ENCODE measurements around the gene HMCES. TPM values are rescaled to one million over a fixed set of nuclear protein-coding genes. Genes with fewer than 3 reads are reported as not detected.
"Not testable (repeated sequence)": the region's sequence is repeated elsewhere in the genome, so short reads cannot be mapped to it uniquely, and the experiment has no call there.

The HMCES gene
- total RNA-seq, 2 donors from 2014 or later, result 48.2 to 55.3 TPM

- no peak for DNase-seq
- no peaks in the 10 kb centered on the region for H3K9me3 ChIP-seq (ENCODE audit: control insufficient read depth, low read length, poor library complexity, severe bottlenecking)
- H3K27ac Mint-ChIP-seq, result no peak overlapping the region
- no peaks in the 10 kb centered on the region for H3K36me3 Mint-ChIP-seq (ENCODE audit: low read depth)
- H3K4me3 Mint-ChIP-seq, result no peak overlapping the region
- no peak for ATAC-seq
- H3K4me1 Mint-ChIP-seq, result peaks cover 31% of the 10 kb centered on the region
- no peaks in the 10 kb centered on the region for H3K27me3 Mint-ChIP-seq
Observed at GRCh38 chr3:129246636-129247035, 32.0 kb upstream of the HMCES start.

- H3K4me1 Mint-ChIP-seq, result peaks cover 34% of the 10 kb centered on the region
Observed at GRCh38 chr3:129248286-129248979, 30.2 kb upstream of the HMCES start.

GRCh38 chr3:129249284-129250065 lies 29.2 kb upstream of the HMCES start, which contains the start of gene COPG1:
TSS of gene COPG1 (plus strand) at chr3:129249606. CDS start at chr3:129249710, 104 bp downstream.
- DNase-seq (peak; percentile 80 to 83 (median 82)), ATAC-seq (peak; percentile 88)
- Mint-ChIP-seq H3K4me3 (peak within 1 kb of the TSS; percentile 97), H3K36me3 (ENCODE audit: low read depth) (peaks cover 2% of the 10 kb centered on the region), H3K27ac (peak within 1 kb of the TSS; percentile 99), H3K4me1 (peaks cover 34% of the 10 kb centered on the region), H3K27me3 (no peaks in the 10 kb centered on the region)
- H3K9me3 ChIP-seq (ENCODE audit: control insufficient read depth, low read length, poor library complexity, severe bottlenecking), result no peaks in the 10 kb centered on the region

More at GRCh38 chr3:129248286-129248979, 30.2 kb upstream of the HMCES start:
- DNase-seq (no peak), ATAC-seq (no peak)
- no peaks in the 10 kb centered on the region for H3K9me3 ChIP-seq (ENCODE audit: control insufficient read depth, low read length, poor library complexity, severe bottlenecking)
- peak overlapping the region; percentile 99 for H3K27ac Mint-ChIP-seq
- H3K27me3 Mint-ChIP-seq, result no peaks in the 10 kb centered on the region
- no peaks in the 10 kb centered on the region for H3K36me3 Mint-ChIP-seq (ENCODE audit: low read depth)
- peak overlapping the region; percentile 97 for H3K4me3 Mint-ChIP-seq

DNA sequence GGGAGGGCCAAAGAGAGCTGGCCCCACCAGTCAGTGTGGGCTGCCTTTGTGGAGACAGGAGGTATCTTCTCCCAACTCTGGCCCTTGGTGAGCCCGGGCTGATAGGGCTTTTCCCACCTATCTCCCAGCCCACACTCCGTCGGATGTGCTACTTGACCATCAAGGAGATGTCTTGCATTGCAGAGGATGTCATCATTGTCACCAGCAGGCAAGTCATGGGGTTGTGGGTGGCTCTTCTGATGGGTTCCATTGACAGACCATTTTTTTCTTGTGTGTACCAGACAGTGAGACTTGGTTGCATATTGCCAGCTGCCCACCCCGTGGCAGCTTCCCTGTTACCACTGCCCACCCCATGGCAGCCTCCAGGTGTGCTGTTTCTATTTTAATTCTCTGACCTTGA lies 25.9 kb upstream of the HMCES start:
- no peaks in the 10 kb centered on the region for H3K9me3 ChIP-seq (ENCODE audit: control insufficient read depth, low read length, poor library complexity, severe bottlenecking)
- no peak overlapping the region for H3K27ac Mint-ChIP-seq
- peaks cover 27% of the 10 kb centered on the region for H3K4me1 Mint-ChIP-seq
- DNase-seq, result no peak
- ATAC-seq, result no peak
- no peaks in the 10 kb centered on the region for H3K27me3 Mint-ChIP-seq
- peaks cover 3% of the 10 kb centered on the region for H3K36me3 Mint-ChIP-seq (ENCODE audit: low read depth)
- no peak overlapping the region for H3K4me3 Mint-ChIP-seq

GRCh38 chr3:129254536-129255230 lies 24.0 kb upstream of the HMCES start:
- Mint-ChIP-seq H3K4me1 (peaks cover 16% of the 10 kb centered on the region), H3K36me3 (ENCODE audit: low read depth) (peaks cover 5% of the 10 kb centered on the region), H3K27me3 (no peaks in the 10 kb centered on the region), H3K27ac (peak overlapping the region; percentile 9), H3K4me3 (no peak overlapping the region)
- ATAC-seq (no peak), DNase-seq (no peak)
- H3K9me3 ChIP-seq (ENCODE audit: control insufficient read depth, low read length, poor library complexity, severe bottlenecking), result no peaks in the 10 kb centered on the region

GRCh38 chr3:129256270-129256669 lies 22.4 kb upstream of the HMCES start:
- Mint-ChIP-seq H3K4me1 (peaks cover 12% of the 10 kb centered on the region), H3K4me3 (no peak overlapping the region), H3K27ac (no peak overlapping the region), H3K36me3 (ENCODE audit: low read depth) (peaks cover 11% of the 10 kb centered on the region), H3K27me3 (no peaks in the 10 kb centered on the region)
- H3K9me3 ChIP-seq (ENCODE audit: control insufficient read depth, low read length, poor library complexity, severe bottlenecking), result no peaks in the 10 kb centered on the region
- DNase-seq (no peak), ATAC-seq (no peak)

- no peaks in the 10 kb centered on the region for H3K9me3 ChIP-seq (ENCODE audit: control insufficient read depth, low read length, poor library complexity, severe bottlenecking)
- H3K27me3 Mint-ChIP-seq, result no peaks in the 10 kb centered on the region
- peaks cover 10% of the 10 kb centered on the region for H3K4me1 Mint-ChIP-seq
- no peak for DNase-seq
- no peak for ATAC-seq
- H3K4me3 Mint-ChIP-seq, result no peak overlapping the region
- H3K36me3 Mint-ChIP-seq (ENCODE audit: low read depth), result peaks cover 14% of the 10 kb centered on the region
- H3K27ac Mint-ChIP-seq, result peak overlapping the region; percentile 11
Observed at GRCh38 chr3:129257609-129258008, 21.1 kb upstream of the HMCES start.

DNA sequence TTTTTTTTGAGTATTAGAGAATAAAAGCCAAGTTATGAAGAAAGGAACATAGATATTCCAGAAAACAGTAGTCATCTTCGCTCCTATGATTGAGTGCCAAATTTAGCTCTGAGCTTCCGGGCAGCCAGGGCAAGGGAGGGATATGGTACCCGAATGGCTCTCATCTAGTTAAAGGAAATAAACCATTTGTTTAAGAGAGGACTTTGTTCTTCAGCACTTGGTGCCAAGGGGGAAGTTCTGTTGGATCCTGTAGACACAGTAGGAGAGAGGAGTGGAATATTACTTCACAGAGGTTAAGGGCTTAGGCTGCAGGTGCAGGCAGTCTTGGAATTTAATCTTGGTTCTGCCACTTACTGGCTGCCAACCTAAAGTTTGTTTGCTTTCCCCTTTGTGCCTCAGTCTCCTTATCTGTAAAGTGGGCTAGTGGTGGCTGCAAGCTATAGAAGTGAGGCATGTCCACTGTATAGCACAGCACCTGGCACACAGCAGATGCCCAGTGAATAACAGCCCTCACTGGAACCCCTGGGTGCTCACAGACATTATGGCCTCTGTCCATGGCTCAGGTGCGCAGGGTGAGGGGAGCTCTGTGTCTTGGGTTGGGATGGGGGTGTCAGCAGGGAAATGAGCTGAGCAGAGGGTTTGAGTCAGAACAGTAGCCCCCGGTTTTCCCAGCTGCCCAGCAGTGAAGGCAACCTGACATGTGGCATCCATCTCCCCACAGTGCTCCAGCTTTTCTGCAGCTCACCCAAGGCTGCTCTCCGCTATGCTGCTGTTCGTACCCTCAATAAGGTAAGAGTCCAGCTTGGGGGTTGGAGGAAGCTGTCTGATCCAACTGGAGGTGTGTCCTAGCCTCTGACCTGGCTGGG lies 18.8 kb upstream of the HMCES start:
- H3K4me1 Mint-ChIP-seq, result peaks cover 14% of the 10 kb centered on the region
- peaks cover 23% of the 10 kb centered on the region for H3K36me3 Mint-ChIP-seq (ENCODE audit: low read depth)
- no peaks in the 10 kb centered on the region for H3K9me3 ChIP-seq (ENCODE audit: control insufficient read depth, low read length, poor library complexity, severe bottlenecking)
- ATAC-seq (no peak), DNase-seq (no peak)
- no peaks in the 10 kb centered on the region for H3K27me3 Mint-ChIP-seq
- no peak overlapping the region for H3K27ac Mint-ChIP-seq
- H3K4me3 Mint-ChIP-seq, result no peak overlapping the region

GRCh38 chr3:129260606-129261005 lies 18.1 kb upstream of the HMCES start:
- H3K36me3 Mint-ChIP-seq (ENCODE audit: low read depth), result peaks cover 23% of the 10 kb centered on the region
- no peaks in the 10 kb centered on the region for H3K9me3 ChIP-seq (ENCODE audit: control insufficient read depth, low read length, poor library complexity, severe bottlenecking)
- H3K4me1 Mint-ChIP-seq, result peaks cover 14% of the 10 kb centered on the region
- H3K27ac Mint-ChIP-seq, result no peak overlapping the region
- ATAC-seq, result no peak
- H3K4me3 Mint-ChIP-seq, result no peak overlapping the region
- no peak for DNase-seq
- no peaks in the 10 kb centered on the region for H3K27me3 Mint-ChIP-seq

- H3K9me3 ChIP-seq (ENCODE audit: control insufficient read depth, low read length, poor library complexity, severe bottlenecking), result no peaks in the 10 kb centered on the region
- Mint-ChIP-seq H3K36me3 (ENCODE audit: low read depth) (peaks cover 23% of the 10 kb centered on the region), H3K4me3 (no peak overlapping the region), H3K27ac (peak overlapping the region; percentile 27), H3K27me3 (no peaks in the 10 kb centered on the region), H3K4me1 (peaks cover 12% of the 10 kb centered on the region)
- DNase-seq, result no peak
- ATAC-seq, result no peak
Observed at GRCh38 chr3:129261894-129262293, 16.8 kb upstream of the HMCES start.

DNA sequence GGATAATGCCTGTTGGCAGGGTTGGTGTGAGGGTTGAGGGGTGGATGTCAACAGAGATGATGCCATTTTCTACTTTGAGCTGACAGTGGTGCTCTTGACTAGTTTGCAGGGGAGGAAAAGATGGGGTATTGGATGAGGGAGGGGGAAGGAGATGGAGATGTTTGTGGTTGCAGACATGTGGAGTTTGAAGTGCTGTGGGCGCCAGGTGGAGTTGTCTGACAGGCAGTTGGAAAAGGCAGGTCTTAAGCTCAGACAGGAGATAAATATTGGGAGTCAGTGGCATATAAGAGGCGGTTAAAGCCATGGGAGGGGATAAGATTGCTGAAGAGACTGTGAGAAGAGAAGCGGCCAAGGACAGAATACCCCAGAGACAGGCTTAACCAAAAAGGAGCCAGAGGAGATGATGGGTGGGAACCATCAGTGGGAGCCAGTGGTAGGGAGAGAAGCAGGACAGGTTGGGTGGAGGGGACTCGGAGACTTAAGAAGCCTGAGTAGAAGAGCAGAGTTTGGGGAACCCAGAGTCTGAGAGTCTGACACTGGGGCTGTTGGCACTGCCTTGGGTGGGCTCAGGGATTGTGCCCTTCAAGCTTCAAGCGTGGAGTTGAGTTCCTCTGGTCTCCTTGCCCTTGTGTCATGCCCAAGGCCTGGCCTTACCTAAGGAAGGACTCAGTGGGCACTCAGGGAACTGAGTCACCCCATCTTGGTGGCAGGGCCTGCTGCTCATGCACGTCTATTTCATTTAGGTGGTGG lies 15.3 kb upstream of the HMCES start:
- peak overlapping the region; percentile 93 for H3K27ac Mint-ChIP-seq
- no peaks in the 10 kb centered on the region for H3K9me3 ChIP-seq (ENCODE audit: control insufficient read depth, low read length, poor library complexity, severe bottlenecking)
- H3K4me3 Mint-ChIP-seq, result peak overlapping the region; percentile 61
- H3K36me3 Mint-ChIP-seq (ENCODE audit: low read depth), result peaks cover 23% of the 10 kb centered on the region
- H3K27me3 Mint-ChIP-seq, result no peaks in the 10 kb centered on the region
- no peak for DNase-seq
- peaks cover 12% of the 10 kb centered on the region for H3K4me1 Mint-ChIP-seq
- no peak for ATAC-seq

- DNase-seq; ATAC-seq; H3K27me3 Mint-ChIP-seq; H3K27ac Mint-ChIP-seq; H3K4me3 Mint-ChIP-seq; H3K9me3 ChIP-seq (ENCODE audit: control insufficient read depth, low read length, poor library complexity, severe bottlenecking); H3K4me1 Mint-ChIP-seq: not testable (repeated sequence)
- peaks cover 24% of the 10 kb centered on the region for H3K36me3 Mint-ChIP-seq (ENCODE audit: low read depth)
Observed at GRCh38 chr3:129264994-129265393, 13.7 kb upstream of the HMCES start.
